SK-N-SH (cell line): ENCODE measurements around the gene CD96. TPM values are rescaled to one million over a fixed set of nuclear protein-coding genes. Genes with fewer than 3 reads are reported as not detected.

Experiments
- CTCF ChIA-PET: fragments of 300-600, 350-600 bp; formaldehyde crosslinking; extraction: SDS; loops from one replicate; lab custom pipeline; 2021; lab: Yijun Ruan, JAX
- POLR2A ChIA-PET: fragments of 350-600 bp; sonication (Branson Sonifier 250); formaldehyde crosslinking; extraction: SDS; loops from one replicate; lab custom pipeline; 2020; ENCODE audit warnings: antibody characterized with exemption, inconsistent platforms; lab: Yijun Ruan, JAX
- DNase-seq: peaks from one replicate; pipeline ENCODE4 v3.0.0; 2012
- H2AFZ ChIP-seq: fragments of 200-600 bp; sonication (generic); 2 replicates; pipeline ENCODE4 v1.8.1; 2016; ENCODE audit warnings: antibody characterized with exemption, mild to moderate bottlenecking, low read depth
- H3F3A ChIP-seq: fragments of 200-600 bp; sonication (generic); replicated peaks from 2 replicates; pipeline ENCODE3; 2016; ENCODE audit warnings: antibody characterized with exemption, mild to moderate bottlenecking; ENCODE audit not compliant: insufficient read depth
- H3K27ac ChIP-seq, 2 experiments: fragments of 200-500 bp in 1 of 2; fragments of 200-600 bp in 1 of 2; sonication (Bioruptor generic) in 1 of 2; sonication (generic), shearing (Covaris generic) in 1 of 2; 2 replicates each; pipeline versions ENCODE4 v1.5.1 to v1.6.1; 2014 to 2016; ENCODE audit warnings: low read depth in 2 of 2, inconsistent platforms in 1 of 2, low read length in 1 of 2, mild to moderate bottlenecking in 1 of 2, mixed read lengths in 1 of 2
- H3K27me3 ChIP-seq: fragments of 200-600 bp; sonication (generic), shearing (Covaris generic); 2 replicates; pipeline ENCODE4 v1.6.1; 2016; ENCODE audit warnings: mixed run types; ENCODE audit not compliant: insufficient read depth
- H3K36me3 ChIP-seq, 2 experiments: fragments of 200-500 bp in 1 of 2; fragments of 200-600 bp in 1 of 2; sonication (Bioruptor generic) in 1 of 2; sonication (generic) in 1 of 2; replicated peaks in 1 of 2; 2 replicates each; pipeline versions ENCODE3 to v1.5.1; 2014 to 2016; ENCODE audit warnings: low read length in 1 of 2, mild to moderate bottlenecking in 1 of 2; ENCODE audit not compliant: insufficient read depth in 2 of 2, control insufficient read depth in 1 of 2
- H3K4me1 ChIP-seq, 2 experiments: fragments of 200-500 bp in 1 of 2; fragments of 200-600 bp in 1 of 2; sonication (Bioruptor generic) in 1 of 2; sonication (generic), shearing (Covaris generic) in 1 of 2; 2 replicates each; pipeline versions ENCODE4 v1.5.1 to v1.6.1; 2014 to 2016; ENCODE audit warnings: low read depth in 1 of 2, low read length in 1 of 2, mixed run types in 1 of 2; ENCODE audit not compliant: insufficient read depth in 2 of 2, control insufficient read depth in 1 of 2
- H3K4me2 ChIP-seq: fragments of 200-600 bp; sonication (generic), shearing (Covaris generic); 2 replicates; pipeline ENCODE4 v1.6.1; 2017; ENCODE audit warnings: mixed run types
- H3K4me3 ChIP-seq, 2 experiments: fragments of 200-500 bp in 1 of 2; fragments of 200-600 bp in 1 of 2; sonication (Bioruptor generic) in 1 of 2; sonication (generic), shearing (Covaris generic) in 1 of 2; 2 replicates each; pipeline versions ENCODE4 v1.5.1 to v1.8.1; 2014 to 2016; ENCODE audit warnings: low read depth in 2 of 2, inconsistent platforms in 1 of 2, low read length in 1 of 2, mild to moderate bottlenecking in 1 of 2, mixed read lengths in 1 of 2, moderate library complexity in 1 of 2
- H3K79me2 ChIP-seq: fragments of 200-600 bp; sonication (generic); 2 replicates; pipeline ENCODE4 v1.8.1; 2017; ENCODE audit warnings: mild to moderate bottlenecking; ENCODE audit not compliant: insufficient read depth
- H3K9ac ChIP-seq: fragments of 200-600 bp; sonication (generic); 2 replicates; pipeline ENCODE4 v1.6.1; 2017; ENCODE audit warnings: mixed run types
- H3K9me2 ChIP-seq: fragments of 200-600 bp; sonication (generic); 2 replicates; pipeline ENCODE4 v1.6.1; 2017; ENCODE audit warnings: mixed run types
- H3K9me3 ChIP-seq: fragments of 200-600 bp; sonication (generic); 2 replicates; pipeline ENCODE4 v1.6.1; 2017; ENCODE audit warnings: mixed run types, mild to moderate bottlenecking, moderate library complexity
- H4K20me1 ChIP-seq: fragments of 200-600 bp; sonication (generic); 2 replicates; pipeline ENCODE4 v1.6.1; 2017; ENCODE audit warnings: mild to moderate bottlenecking, mixed run types; ENCODE audit not compliant: insufficient read depth
- CHD2 ChIP-seq: fragments of 150-350 bp; IDR thresholded peaks from 2 replicates; pipeline ENCODE4 v1.6.1; 2018; ENCODE audit warnings: low read length; ENCODE audit not compliant: partially characterized antibody
- ELF1 ChIP-seq: IDR thresholded peaks from 2 replicates; pipeline ENCODE4 v1.4.0; 2012
- EP300 ChIP-seq, 2 experiments: IDR thresholded peaks; 2 replicates each; pipeline versions ENCODE4 v1.4.0 to v1.6.1; 2012; ENCODE audit warnings: borderline replicate concordance in 1 of 2, low read depth in 1 of 2, low read length in 1 of 2
- EZH2phosphoT487 ChIP-seq: fragments of 200-600 bp; sonication (generic); IDR thresholded peaks from 2 replicates; pipeline ENCODE4 v1.6.1; 2017; ENCODE audit warnings: low read depth, mixed run types, mild to moderate bottlenecking, antibody characterized with exemption, moderate library complexity, borderline replicate concordance
- FOSL2 ChIP-seq: IDR thresholded peaks from 2 replicates; pipeline ENCODE4 v1.4.0; 2012; ENCODE audit warnings: low read depth, mild to moderate bottlenecking, moderate library complexity, borderline replicate concordance
- FOXJ3 ChIP-seq: sonication (generic); formaldehyde crosslinking; IDR thresholded peaks from 2 replicates; pipeline ENCODE4 v1.5.1; 2020; ENCODE audit warnings: mild to moderate bottlenecking, missing genetic modification reagents
- GABPA ChIP-seq: IDR thresholded peaks from 2 replicates; pipeline ENCODE4 v1.4.0; 2012; ENCODE audit warnings: low read depth, mild to moderate bottlenecking
- GATA2 ChIP-seq: sonication (generic); formaldehyde crosslinking; IDR thresholded peaks from 2 replicates; pipeline ENCODE4 v1.5.0; 2020; ENCODE audit warnings: mild to moderate bottlenecking, missing genetic modification reagents
- IRF3 ChIP-seq: fragments of 150-350 bp; IDR thresholded peaks from 2 replicates; pipeline ENCODE4 v1.6.1; 2016; ENCODE audit warnings: mild to moderate bottlenecking, low read depth, low read length
- JUND ChIP-seq: IDR thresholded peaks from 2 replicates; pipeline ENCODE4 v1.4.0; 2012
- MAX ChIP-seq: IDR thresholded peaks from 2 replicates; pipeline ENCODE4 v1.4.0; 2012; ENCODE audit warnings: low read depth
- MEF2A ChIP-seq: IDR thresholded peaks from 2 replicates; pipeline ENCODE4 v1.4.0; 2012; ENCODE audit warnings: low read depth, borderline replicate concordance
- MXI1 ChIP-seq: IDR thresholded peaks from 2 replicates; pipeline ENCODE4 v1.6.1; 2012; ENCODE audit warnings: mild to moderate bottlenecking, low read depth, low read length, improper control_type of control experiment
- NFIC ChIP-seq: IDR thresholded peaks from 2 replicates; pipeline ENCODE4 v1.4.0; 2012; ENCODE audit warnings: borderline replicate concordance
- NRF1 ChIP-seq: IDR thresholded peaks from 2 replicates; pipeline ENCODE4 v1.6.1; 2012; ENCODE audit warnings: low read depth, mild to moderate bottlenecking, low read length
- PBX3 ChIP-seq: IDR thresholded peaks from 2 replicates; pipeline ENCODE4; 2012
- POLR2AphosphoS5 ChIP-seq: IDR thresholded peaks from 2 replicates; pipeline ENCODE4 v1.6.1; 2012; ENCODE audit warnings: low read depth, low read length
- RAD21 ChIP-seq: IDR thresholded peaks from 2 replicates; pipeline ENCODE4 v1.6.1; 2012; ENCODE audit warnings: mild to moderate bottlenecking, low read length
- RFX5 ChIP-seq: IDR thresholded peaks from 2 replicates; pipeline ENCODE4 v1.6.1; 2012; ENCODE audit warnings: mild to moderate bottlenecking, improper control_type of control experiment, low read length
- RXRA ChIP-seq: IDR thresholded peaks from 2 replicates; pipeline ENCODE4 v1.4.0; 2012; ENCODE audit warnings: low read depth, mild to moderate bottlenecking, borderline replicate concordance
- SMC3 ChIP-seq: IDR thresholded peaks from 2 replicates; pipeline ENCODE4 v1.6.1; 2012; ENCODE audit warnings: low read depth, low read length, improper control_type of control experiment
- TAF1 ChIP-seq: IDR thresholded peaks from 2 replicates; pipeline ENCODE4 v1.6.1; 2012; ENCODE audit warnings: low read depth, mild to moderate bottlenecking, low read length, moderate library complexity, borderline replicate concordance
- TCF12 ChIP-seq: IDR thresholded peaks from 2 replicates; pipeline ENCODE4 v1.4.0; 2012
- TEAD4 ChIP-seq: IDR thresholded peaks from 2 replicates; pipeline ENCODE4 v1.4.0; 2012; ENCODE audit warnings: mild to moderate bottlenecking, borderline replicate concordance; ENCODE audit not compliant: insufficient read depth
- USF1 ChIP-seq: IDR thresholded peaks from 2 replicates; pipeline ENCODE4 v1.4.0; 2012; ENCODE audit warnings: low read depth, borderline replicate concordance
- YY1 ChIP-seq: IDR thresholded peaks from 2 replicates; pipeline ENCODE4 v1.4.0; 2012; ENCODE audit warnings: low read depth, mild to moderate bottlenecking
- ZBTB33 ChIP-seq: IDR thresholded peaks from 2 replicates; pipeline ENCODE4 v1.4.0; 2012; ENCODE audit warnings: low read depth, borderline replicate concordance
- WGBS: methylation state at CpG from one replicate; pipeline ENCODE4 v1.1.6; 2017; ENCODE audit warnings: low lambda C conversion rate; 5-methylcytosine and 5-hydroxymethylcytosine counted together
- polyA plus RNA-seq, 3 experiments: library from polyadenylated mRNA; depleted of rRNA; stranded (reverse); fragments of >200 nt; gene quantifications; 2 replicates each; pipeline ENCODE4 v1.2.3, GENCODE V29; 2012

Gene CD96
- polyA plus RNA-seq, 1 of the 3 experiments (the other 2 are of a cell fraction), result 0.02 TPM

- TF ChIP-seq RAD21, result no peak
- no peak for TF ChIP-seq USF1
- TF ChIP-seq EP300 (IDR thresholded peaks at IDR 0.05; ENCODE audit: borderline replicate concordance in 1 of 2, low read depth in 1 of 2, low read length in 1 of 2), result no peak
These were observed 37.5 kb downstream of the CD96 start (continued) for GRCh38 chr3:111579495-111579894.

- Histone ChIP-seq H3K27ac (peak overlapping the region; percentile 43 to 95; a peak in 3 of 4 replicates), H3K4me1 (peaks cover 0 to 20% of the 10 kb centered on the region in 2 experiments; a peak in 1 of 4 replicates), H3F3A (peaks cover 23% of the 10 kb centered on the region), H3K4me3 (no peak overlapping the region), H2AFZ (no peak overlapping the region), H3K9ac (no peak overlapping the region), H3K79me2 (no peaks in the 10 kb centered on the region), H4K20me1 (no peaks in the 10 kb centered on the region), H3K9me3 (no peaks in the 10 kb centered on the region), H3K9me2 (no peaks in the 10 kb centered on the region), H3K36me3 (no peaks in the 10 kb centered on the region), H3K27me3 (no peaks in the 10 kb centered on the region), H3K4me2 (peak overlapping the region; percentile 1; the same call in 1 of the 2 replicates)
- WGBS, result 22% methylated on average over 2 of the region's 2 CpGs
- no peak for DNase-seq
- ChIA-PET POLR2A (no interaction called here), CTCF (no interaction called here)
- peak; percentile 16; the same call in 1 of the 2 replicates for TF ChIP-seq RXRA
- no peak for TF ChIP-seq ELF1
- no peak for TF ChIP-seq TAF1
- TF ChIP-seq ZBTB33, result peak; percentile 26; the same call in 1 of the 2 replicates
- TF ChIP-seq EP300 (IDR thresholded peaks at IDR 0.05; ENCODE audit: borderline replicate concordance in 1 of 2, low read depth in 1 of 2, low read length in 1 of 2), result no peak
- no peak for TF ChIP-seq GATA2 (CRISPR knock-in tag)
- no peak for TF ChIP-seq RAD21
- TF ChIP-seq MAX, result no peak
- TF ChIP-seq MEF2A, result no peak; the same call in 1 of the 2 replicates
- peak; percentile 6; the same call in 1 of the 2 replicates for TF ChIP-seq POLR2AphosphoS5
- peak; percentile 88 for TF ChIP-seq JUND
- no peak for TF ChIP-seq MXI1
- peak; percentile 57; the same call in 1 of the 2 replicates for TF ChIP-seq PBX3
- TF ChIP-seq NFIC, result peak; percentile 31; the same call in 1 of the 2 replicates
- no peak for TF ChIP-seq SMC3
- no peak for TF ChIP-seq IRF3
- no peak for TF ChIP-seq FOXJ3
- TF ChIP-seq GABPA, result no peak
- TF ChIP-seq TEAD4, result no peak; the same call in 1 of the 2 replicates
- no peak for TF ChIP-seq NRF1
- no peak for TF ChIP-seq RFX5
- TF ChIP-seq YY1, result no peak
- no peak for TF ChIP-seq CHD2
- peak; percentile 64; the same call in 1 of the 2 replicates for TF ChIP-seq TCF12
- no peak for TF ChIP-seq EZH2phosphoT487
- TF ChIP-seq FOSL2, result no peak; the same call in 1 of the 2 replicates
These were observed 39.6 kb downstream of the CD96 start for GRCh38 chr3:111581403-111582119.
